Measurements from ENCODE around the gene NDRG4.

NDRG4 gene

GRCh38 chr16:58499615-58500351 lies at the start of gene NDRG4:
TSS of gene NDRG4 (plus strand) at chr16:58500143. CDS start at chr16:58500249, 106 bp downstream.
- peak; percentile 77 for DNase-seq

GRCh38 chr16:58450590-58450989 lies 49.4 kb upstream of the NDRG4 start:
- no peak for DNase-seq

GRCh38 chr16:58451265-58451689 lies 48.7 kb upstream of the NDRG4 start:
- DNase-seq = no peak

- no peak for DNase-seq
Measured at GRCh38 chr16:58451945-58452401, 48.0 kb upstream of the NDRG4 start.

GRCh38 chr16:58452640-58453039 lies 47.3 kb upstream of the NDRG4 start:
- DNase-seq = no peak

GRCh38 chr16:58454178-58454577 lies 45.8 kb upstream of the NDRG4 start:
- DNase-seq = no peak

- no peak for DNase-seq
Measured at GRCh38 chr16:58454856-58455255, 45.1 kb upstream of the NDRG4 start.

- no peak for DNase-seq
Measured at GRCh38 chr16:58455750-58456149, 44.2 kb upstream of the NDRG4 start.

GRCh38 chr16:58456193-58456592 lies 43.8 kb upstream of the NDRG4 start:
- DNase-seq = no peak

- no peak for DNase-seq
Measured at GRCh38 chr16:58458606-58459343, 41.2 kb upstream of the NDRG4 start.

GRCh38 chr16:58459344-58460218 lies 40.4 kb upstream of the NDRG4 start:
- DNase-seq = no peak

- DNase-seq = no peak
Measured at GRCh38 chr16:58460219-58460610, 39.7 kb upstream of the NDRG4 start.

GRCh38 chr16:58461056-58461455 lies 38.9 kb upstream of the NDRG4 start:
- no peak for DNase-seq

- DNase-seq = no peak
Measured at GRCh38 chr16:58461640-58462039, 38.3 kb upstream of the NDRG4 start.

- DNase-seq = no peak
Measured at GRCh38 chr16:58462089-58462488, 37.9 kb upstream of the NDRG4 start.

- no peak for DNase-seq
Measured at GRCh38 chr16:58462499-58462996, 37.4 kb upstream of the NDRG4 start.

GRCh38 chr16:58462997-58463941 lies 36.7 kb upstream of the NDRG4 start:
- peak; percentile 8 for DNase-seq

- no peak for DNase-seq
Measured at GRCh38 chr16:58464047-58464915, 35.7 kb upstream of the NDRG4 start.

- no peak for DNase-seq
Measured at GRCh38 chr16:58464916-58465731, 34.8 kb upstream of the NDRG4 start.

- DNase-seq = no peak
Measured at GRCh38 chr16:58465817-58466216, 34.1 kb upstream of the NDRG4 start.

Data from NCI-H1105 treated with DMSO at 0.1 percent for 48 hours (cell line).